Heart left ventricle (tissue), 16 donors: ENCODE results near the gene FAM98B. TPM values are rescaled to one million over a fixed set of nuclear protein-coding genes. Genes with fewer than 3 reads are reported as not detected.

Experiments
- ATAC-seq, 4 donors: fragments of 200-7000 bp; cut with Tn5 transposase; one replicate each; pipeline ENCODE4 v1.9.1; 2020 to 2022; ENCODE audit warnings: moderate library complexity in 4 of 4, mild to moderate bottlenecking in 3 of 4, moderate number of reproducible peaks in 1 of 4
- DNase-seq, 5 donors: peaks; one replicate each; pipeline ENCODE4 v3.0.0-alpha.2; 2020
- H3K27ac ChIP-seq, 12 donors: fragments of 200-600 bp; sonication (generic) in 4 of 12; one replicate each; pipeline versions ENCODE4 v1.5.0 to v1.8.0; 2016 to 2022; ENCODE audit warnings: mild to moderate bottlenecking in 2 of 12
- H3K27me3 ChIP-seq, 9 donors: fragments of 200-600 bp; sonication (generic) in 2 of 9; one replicate each; pipeline versions ENCODE4 v1.5.1 to v1.8.0; 2016 to 2022; ENCODE audit warnings: mild to moderate bottlenecking in 3 of 9
- H3K36me3 ChIP-seq, 9 donors: fragments of 200-600 bp; sonication (generic) in 2 of 9; one replicate each; pipeline versions ENCODE4 v1.5.0 to v1.8.0; 2018 to 2022; ENCODE audit warnings: mild to moderate bottlenecking in 2 of 9
- H3K4me1 ChIP-seq, 12 donors: fragments of 200-600 bp; sonication (generic) in 4 of 12; one replicate each; pipeline versions ENCODE4 v1.5.0 to v1.8.0; 2016 to 2022; ENCODE audit warnings: mild to moderate bottlenecking in 3 of 12
- H3K4me3 ChIP-seq, 12 donors: fragments of 200-600 bp; sonication (generic) in 4 of 12; one replicate each; pipeline versions ENCODE4 v1.5.0 to v1.8.0; 2017 to 2022; ENCODE audit warnings: mild to moderate bottlenecking in 9 of 12, moderate library complexity in 4 of 12
- H3K9me3 ChIP-seq, 12 donors: fragments of 200-600 bp; sonication (generic) in 4 of 12; one replicate each; pipeline versions ENCODE4 v1.5.0 to v1.8.0; 2016 to 2022; ENCODE audit warnings: mild to moderate bottlenecking in 1 of 12
- POLR2A ChIP-seq, 2 donors: fragments of 450-650 bp; IDR thresholded peaks; one replicate each; pipeline ENCODE4 v1.6.1; 2017; ENCODE audit warnings: antibody characterized with exemption in 2 of 2, mild to moderate bottlenecking in 2 of 2, moderate library complexity in 2 of 2
- WGBS, 4 donors: extraction: QIAGEN DNeasy Blood & Tissue Kit in 2 of 4; methylation state at CpG; one replicate each; pipeline versions ENCODE4 v1.1.5 to v1.1.7; 2013 to 2018; 5-methylcytosine and 5-hydroxymethylcytosine counted together
- intact Hi-C, 10 donors: fragments of 100-400 bp; cut with DNase I; formaldehyde crosslinking; loops; one replicate each; pipeline versions ENCODE4 v1.11.1 to v1.14.2; 2022
- polyA plus RNA-seq, 2 donors: library from polyadenylated mRNA; stranded (reverse); fragments of 200-250 nt; gene quantifications; one replicate each; pipeline ENCODE4 v1.2.3, GENCODE V29; 2013
- total RNA-seq, 9 donors: library from RNA; depleted of rRNA in 2 of 9; stranded (reverse); fragments of >200 nt in 2 of 9; fragmentation: NEBNext Ultra II Directional in 3 of 9; extraction: Animal tissue kit (Norgen Biotek cat#: 25700) in 3 of 9; gene quantifications; one replicate each; pipeline versions ENCODE4 v1.1.0 to v1.2.4, GENCODE V29; 2016 to 2023
- TF ChIP-seq, protein P1 (sequence below), 12 donors: fragments of 200-600 bp; sonication (generic) in 4 of 12; IDR thresholded peaks; one replicate each; pipeline versions ENCODE4 v1.5.0 to v1.8.0; 2018 to 2022; ENCODE audit warnings: antibody characterized with exemption in 12 of 12, mild to moderate bottlenecking in 5 of 12
- donor health status: ischemic (EF 13 %, LVEDD 7.1; RV severe dilation, severe dysfunction).
- donor health status: healthy with polysubstance abuse.
- donor health status: DM: no; HTN: yes; CAD: no.
- donor health status: DM: no; HTN: no; CAD: no.
- donor health status: ischemic (EF 25% LVEDD 6.9; RV normal size, moderate dysfunction).
- donor health status: ischemic (EF 25% LVEDD 5.7; RV mildly dilated, moderate dysfunction).
- donor health status: healthy.
- donor health status: DM: yes; HTN: yes; CAD: no.
- donor health status: ischemic (EF 35%, LVEDD 5.7; RV mildly dilated, moderate dysfunction).
- donor health status: nonischemic (EF 11% LVEDD 7.7; RV severe dilation, severe dysfunction).
- donor health status: DM: yes; HTN: yes; CAD: no.
- donor health status: PGD.
- donor health status: ischemic (EF 29% LVEDD 5.4; RV normal size, mild dysfunction).
- donor health status: nonischemic (EF 23%, LVEDD 6.1; RV moderate dilation, normal function).

FAM98B gene
- total and polyA plus RNA-seq, 11 donors = 7.8 to 29.4 (median 21.2) TPM

DNA sequence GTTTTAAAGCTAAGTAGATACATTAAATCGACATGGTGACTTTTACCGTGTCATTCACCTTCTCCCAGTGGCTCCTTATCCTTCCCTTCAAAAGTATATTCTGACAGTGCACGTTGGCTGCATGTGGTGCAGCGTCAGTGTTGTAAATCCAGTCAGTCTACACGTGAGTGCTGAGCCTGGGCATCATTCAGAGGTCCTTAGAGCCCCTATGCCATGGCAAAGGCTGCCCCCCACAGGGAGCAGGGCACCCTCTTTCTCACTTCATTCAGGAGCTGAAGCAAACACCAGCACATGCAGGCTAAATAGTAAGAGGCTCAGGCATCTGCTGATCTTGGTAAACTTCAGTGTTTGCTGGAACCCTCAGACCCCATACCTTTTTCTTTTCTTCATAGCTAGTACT lies 67.4 kb downstream of the FAM98B start:
- intact Hi-C loops = no loop called here
- Histone ChIP-seq H3K36me3 (no peaks in the 10 kb centered on the region), H3K4me3 (no peak overlapping the region), H3K27ac (no peak overlapping the region), H3K4me1 (no peaks in the 10 kb centered on the region), H3K9me3 (no peaks in the 10 kb centered on the region), H3K27me3 (peaks cover 0 to 13% (median 0%) of the 10 kb centered on the region in 9 donors)
- DNase-seq (no peak), ATAC-seq (no peak)
- 49 to 61% (median 56%) methylated on average over 5 of the region's 5 CpGs for WGBS, 4 donors
- TF ChIP-seq, protein P1, sequence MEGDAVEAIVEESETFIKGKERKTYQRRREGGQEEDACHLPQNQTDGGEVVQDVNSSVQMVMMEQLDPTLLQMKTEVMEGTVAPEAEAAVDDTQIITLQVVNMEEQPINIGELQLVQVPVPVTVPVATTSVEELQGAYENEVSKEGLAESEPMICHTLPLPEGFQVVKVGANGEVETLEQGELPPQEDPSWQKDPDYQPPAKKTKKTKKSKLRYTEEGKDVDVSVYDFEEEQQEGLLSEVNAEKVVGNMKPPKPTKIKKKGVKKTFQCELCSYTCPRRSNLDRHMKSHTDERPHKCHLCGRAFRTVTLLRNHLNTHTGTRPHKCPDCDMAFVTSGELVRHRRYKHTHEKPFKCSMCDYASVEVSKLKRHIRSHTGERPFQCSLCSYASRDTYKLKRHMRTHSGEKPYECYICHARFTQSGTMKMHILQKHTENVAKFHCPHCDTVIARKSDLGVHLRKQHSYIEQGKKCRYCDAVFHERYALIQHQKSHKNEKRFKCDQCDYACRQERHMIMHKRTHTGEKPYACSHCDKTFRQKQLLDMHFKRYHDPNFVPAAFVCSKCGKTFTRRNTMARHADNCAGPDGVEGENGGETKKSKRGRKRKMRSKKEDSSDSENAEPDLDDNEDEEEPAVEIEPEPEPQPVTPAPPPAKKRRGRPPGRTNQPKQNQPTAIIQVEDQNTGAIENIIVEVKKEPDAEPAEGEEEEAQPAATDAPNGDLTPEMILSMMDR (IDR thresholded peaks at IDR 0.05) = no peak
- TF ChIP-seq POLR2A (IDR thresholded peaks at IDR 0.05) = no peak

DNA sequence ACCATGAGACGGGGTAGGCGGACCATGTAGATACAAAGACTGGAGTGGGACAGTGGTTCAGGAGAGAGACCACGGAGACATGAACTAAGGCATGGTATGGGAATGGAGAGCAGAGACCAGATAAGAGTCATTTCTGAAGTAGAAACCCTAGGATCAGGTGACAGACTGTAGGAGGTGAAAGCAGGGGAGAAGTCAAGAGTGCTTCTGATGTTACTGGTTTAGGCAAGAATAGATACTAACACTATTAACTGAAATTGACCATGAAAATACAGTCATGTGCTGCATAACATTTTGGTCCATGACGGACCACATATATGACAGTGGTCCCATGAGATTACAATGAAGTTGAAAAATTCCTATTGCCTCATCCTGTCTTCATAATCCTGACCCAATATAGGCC lies 69.0 kb downstream of the FAM98B start:
- ATAC-seq = no peak
- no peak for DNase-seq
- TF ChIP-seq, protein P1 (IDR thresholded peaks at IDR 0.05) = no peak
- TF ChIP-seq POLR2A (IDR thresholded peaks at IDR 0.05) = no peak
- H3K4me1 ChIP-seq = no peaks in the 10 kb centered on the region
- no peaks in the 10 kb centered on the region for H3K9me3 ChIP-seq
- 81 to 83% (median 82%) methylated on average over 4 of the region's 4 CpGs for WGBS, 4 donors
- no peak overlapping the region for H3K4me3 ChIP-seq
- H3K36me3 ChIP-seq = no peaks in the 10 kb centered on the region
- intact Hi-C loops = no loop called here
- no peak overlapping the region for H3K27ac ChIP-seq
- peaks cover 0 to 11% (median 0%) of the 10 kb centered on the region in 9 donors for H3K27me3 ChIP-seq

DNA sequence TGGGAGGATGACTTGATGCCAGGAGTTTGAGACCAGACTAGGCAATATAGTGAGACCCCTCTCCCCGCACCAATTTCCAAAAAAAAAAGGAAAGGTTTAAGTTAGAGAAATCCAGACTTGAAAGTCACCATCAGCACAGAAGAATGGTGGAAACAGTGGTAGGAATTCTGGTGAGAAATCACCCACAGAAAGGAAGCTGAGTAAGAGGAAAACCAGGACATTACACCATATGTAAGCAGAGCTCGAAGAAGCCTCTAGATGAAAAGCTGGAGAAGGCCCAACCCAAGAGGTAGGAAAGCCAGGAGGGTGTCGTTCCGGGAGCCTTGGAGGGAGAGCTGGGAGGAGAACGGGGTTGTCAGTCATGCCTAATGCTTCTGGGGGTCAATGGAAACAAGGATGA lies 70.2 kb downstream of the FAM98B start:
- ATAC-seq (no peak), DNase-seq (no peak)
- peaks cover 0 to 9% (median 0%) of the 10 kb centered on the region in 9 donors for H3K27me3 ChIP-seq
- no peak overlapping the region for H3K4me3 ChIP-seq
- H3K4me1 ChIP-seq = no peaks in the 10 kb centered on the region
- 85 to 88% (median 86%) methylated on average over 5 of the region's 5 CpGs for WGBS, 4 donors
- no peaks in the 10 kb centered on the region for H3K9me3 ChIP-seq
- intact Hi-C loops = no loop called here
- H3K36me3 ChIP-seq = no peaks in the 10 kb centered on the region
- H3K27ac ChIP-seq = no peak overlapping the region
- TF ChIP-seq POLR2A (IDR thresholded peaks at IDR 0.05) = no peak
- TF ChIP-seq, protein P1 (IDR thresholded peaks at IDR 0.05) = no peak

DNA sequence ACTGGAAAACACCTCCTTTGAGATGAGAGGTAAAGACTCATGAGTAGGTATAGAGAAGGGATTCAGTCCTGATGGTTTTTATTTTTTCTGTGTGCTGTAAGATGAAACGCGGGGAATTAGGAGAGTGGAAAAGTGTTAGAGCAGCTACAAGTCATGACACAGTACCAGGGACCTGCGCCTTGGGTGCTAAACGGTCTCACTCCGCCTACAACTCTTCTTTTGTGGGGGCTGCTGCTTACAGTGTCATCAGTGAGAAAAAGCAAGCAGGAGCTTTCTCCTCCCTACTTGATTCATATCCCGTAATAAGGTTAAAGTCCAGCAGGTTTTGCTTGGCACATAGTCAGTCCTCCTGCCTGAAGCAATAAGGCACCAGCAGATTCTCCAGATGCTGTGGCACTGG lies 71.6 kb downstream of the FAM98B start:
- H3K4me3 ChIP-seq = no peak overlapping the region
- DNase-seq = no peak
- H3K4me1 ChIP-seq = no peaks in the 10 kb centered on the region
- intact Hi-C loops = no loop called here
- no peaks in the 10 kb centered on the region for H3K36me3 ChIP-seq
- peaks cover 0 to 9% (median 0%) of the 10 kb centered on the region in 9 donors for H3K27me3 ChIP-seq
- WGBS, 4 donors = 89 to 93% (median 91%) methylated on average over 6 of the region's 6 CpGs
- no peak for ATAC-seq
- TF ChIP-seq POLR2A (IDR thresholded peaks at IDR 0.05) = no peak
- TF ChIP-seq, protein P1 (IDR thresholded peaks at IDR 0.05) = no peak
- no peaks in the 10 kb centered on the region for H3K9me3 ChIP-seq
- no peak overlapping the region for H3K27ac ChIP-seq
